Tibial nerve (tissue), 4 donors: ENCODE measurements around the gene MINDY4.

Source experiments
- EP300 ChIP-seq, 2 donors: sonication (generic); formaldehyde crosslinking; IDR thresholded peaks; one replicate each; pipeline ENCODE4 v1.6.1; 2017; ENCODE audit warnings: antibody characterized with exemption in 2 of 2, mild to moderate bottlenecking in 1 of 2
- POLR2A ChIP-seq, 2 donors: fragments of 450-650 bp; IDR thresholded peaks; one replicate each; pipeline ENCODE4 v1.6.1; 2017; ENCODE audit warnings: antibody characterized with exemption in 2 of 2, mild to moderate bottlenecking in 2 of 2, moderate library complexity in 2 of 2
- TF ChIP-seq, protein P1 (sequence below), 5 experiments: fragments of 200-600 bp in 3 of 5; fragments of 450-650 bp in 2 of 5; sonication (generic) in 3 of 5; IDR thresholded peaks; one replicate each; pipeline ENCODE4 v1.5.1; 2016 to 2019; ENCODE audit warnings: antibody characterized with exemption in 5 of 5, mild to moderate bottlenecking in 3 of 5, moderate library complexity in 2 of 5

DNA sequence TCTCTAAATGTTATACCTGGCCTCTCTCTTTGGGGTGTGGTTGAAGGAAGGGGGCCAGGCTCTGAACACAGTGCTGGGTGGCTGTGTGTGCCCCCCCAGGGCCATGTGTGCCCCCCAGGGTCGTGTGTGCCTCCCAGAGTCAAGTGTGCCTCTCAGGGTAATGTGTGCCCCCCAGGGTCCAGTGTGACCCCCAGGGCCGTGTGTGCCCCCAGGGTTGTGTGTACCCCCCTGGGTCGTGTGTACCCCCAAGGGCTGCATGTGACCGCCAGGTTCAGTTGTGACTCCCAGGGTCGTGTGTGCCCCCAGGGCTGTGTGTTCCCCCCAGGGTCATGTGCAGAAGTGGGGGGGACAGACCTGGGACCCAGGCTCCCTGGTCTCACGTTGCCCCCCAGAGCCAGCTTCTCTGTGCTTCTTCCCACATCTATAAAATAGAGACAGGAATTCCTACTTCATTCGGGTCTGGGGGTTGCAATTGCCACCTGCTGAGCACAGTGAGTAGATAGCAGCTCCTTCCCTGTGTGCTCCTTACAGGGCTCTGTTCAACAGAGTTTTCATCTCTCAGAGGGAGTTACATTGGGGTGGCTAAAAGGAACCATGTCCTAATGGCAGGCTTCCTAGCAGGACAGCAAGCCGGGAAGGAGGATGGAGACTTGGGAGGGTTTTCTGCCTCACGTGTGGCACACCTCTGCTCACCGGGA is 99.8 kb downstream of the MINDY4 start:
- TF ChIP-seq, protein P1, sequence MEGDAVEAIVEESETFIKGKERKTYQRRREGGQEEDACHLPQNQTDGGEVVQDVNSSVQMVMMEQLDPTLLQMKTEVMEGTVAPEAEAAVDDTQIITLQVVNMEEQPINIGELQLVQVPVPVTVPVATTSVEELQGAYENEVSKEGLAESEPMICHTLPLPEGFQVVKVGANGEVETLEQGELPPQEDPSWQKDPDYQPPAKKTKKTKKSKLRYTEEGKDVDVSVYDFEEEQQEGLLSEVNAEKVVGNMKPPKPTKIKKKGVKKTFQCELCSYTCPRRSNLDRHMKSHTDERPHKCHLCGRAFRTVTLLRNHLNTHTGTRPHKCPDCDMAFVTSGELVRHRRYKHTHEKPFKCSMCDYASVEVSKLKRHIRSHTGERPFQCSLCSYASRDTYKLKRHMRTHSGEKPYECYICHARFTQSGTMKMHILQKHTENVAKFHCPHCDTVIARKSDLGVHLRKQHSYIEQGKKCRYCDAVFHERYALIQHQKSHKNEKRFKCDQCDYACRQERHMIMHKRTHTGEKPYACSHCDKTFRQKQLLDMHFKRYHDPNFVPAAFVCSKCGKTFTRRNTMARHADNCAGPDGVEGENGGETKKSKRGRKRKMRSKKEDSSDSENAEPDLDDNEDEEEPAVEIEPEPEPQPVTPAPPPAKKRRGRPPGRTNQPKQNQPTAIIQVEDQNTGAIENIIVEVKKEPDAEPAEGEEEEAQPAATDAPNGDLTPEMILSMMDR (IDR thresholded peaks at IDR 0.05), result no peak
- TF ChIP-seq POLR2A (IDR thresholded peaks at IDR 0.05), result no peak
- TF ChIP-seq EP300 (IDR thresholded peaks at IDR 0.05), result no peak
